Inferior parietal cortex (tissue), 1 donor: ENCODE measurements around the gene CRYBA1.
"Not testable (repeated sequence)": the region's sequence is repeated elsewhere in the genome, so short reads cannot be mapped to it uniquely, and the experiment has no call there.

Experiments
- DNase-seq: peaks from one replicate; pipeline ENCODE4 v3.0.0-alpha.2; 2016; ENCODE audit errors: extremely low spot score

The CRYBA1 gene

GRCh38 chr17:29237476-29238132 lies 9.1 kb upstream of the CRYBA1 start:
- no peak for DNase-seq

DNA sequence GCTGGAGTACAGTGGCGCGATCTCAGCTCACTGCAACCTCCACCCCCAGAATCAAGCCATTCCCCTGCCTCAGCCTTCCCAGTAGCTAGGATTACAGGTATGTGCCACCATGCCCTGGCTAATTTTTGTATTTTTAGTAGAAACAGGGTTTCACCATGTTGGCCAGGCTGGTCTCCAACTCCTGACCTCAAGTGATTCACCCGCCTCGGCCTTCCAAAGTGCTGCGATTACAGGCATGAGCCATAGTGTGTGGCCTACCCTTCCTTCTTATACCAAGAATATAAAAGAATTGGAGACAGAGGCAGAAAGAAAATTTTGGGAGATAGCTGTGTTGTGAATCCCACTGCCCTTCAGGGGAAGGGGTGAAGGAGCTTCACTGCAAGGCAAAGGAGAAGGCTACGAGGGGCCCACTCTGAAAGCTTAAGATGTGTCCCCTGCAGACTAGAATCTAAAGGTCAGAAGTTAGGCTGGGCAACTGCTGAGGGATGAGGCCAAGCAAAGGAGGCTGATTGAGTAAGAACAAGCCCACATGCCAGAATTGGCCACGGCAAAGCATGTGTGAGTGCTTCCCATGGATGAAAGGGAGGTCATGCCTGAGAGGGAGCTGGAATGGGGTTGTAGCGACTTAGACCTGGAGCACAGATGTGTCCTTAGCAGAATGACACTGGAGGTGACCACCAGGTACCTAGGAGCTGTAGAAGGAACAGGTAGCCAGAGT lies 8.4 kb upstream of the CRYBA1 start:
- no peak for DNase-seq

- DNase-seq = no peak
Observed at GRCh38 chr17:29240477-29240876, 6.2 kb upstream of the CRYBA1 start.

DNA sequence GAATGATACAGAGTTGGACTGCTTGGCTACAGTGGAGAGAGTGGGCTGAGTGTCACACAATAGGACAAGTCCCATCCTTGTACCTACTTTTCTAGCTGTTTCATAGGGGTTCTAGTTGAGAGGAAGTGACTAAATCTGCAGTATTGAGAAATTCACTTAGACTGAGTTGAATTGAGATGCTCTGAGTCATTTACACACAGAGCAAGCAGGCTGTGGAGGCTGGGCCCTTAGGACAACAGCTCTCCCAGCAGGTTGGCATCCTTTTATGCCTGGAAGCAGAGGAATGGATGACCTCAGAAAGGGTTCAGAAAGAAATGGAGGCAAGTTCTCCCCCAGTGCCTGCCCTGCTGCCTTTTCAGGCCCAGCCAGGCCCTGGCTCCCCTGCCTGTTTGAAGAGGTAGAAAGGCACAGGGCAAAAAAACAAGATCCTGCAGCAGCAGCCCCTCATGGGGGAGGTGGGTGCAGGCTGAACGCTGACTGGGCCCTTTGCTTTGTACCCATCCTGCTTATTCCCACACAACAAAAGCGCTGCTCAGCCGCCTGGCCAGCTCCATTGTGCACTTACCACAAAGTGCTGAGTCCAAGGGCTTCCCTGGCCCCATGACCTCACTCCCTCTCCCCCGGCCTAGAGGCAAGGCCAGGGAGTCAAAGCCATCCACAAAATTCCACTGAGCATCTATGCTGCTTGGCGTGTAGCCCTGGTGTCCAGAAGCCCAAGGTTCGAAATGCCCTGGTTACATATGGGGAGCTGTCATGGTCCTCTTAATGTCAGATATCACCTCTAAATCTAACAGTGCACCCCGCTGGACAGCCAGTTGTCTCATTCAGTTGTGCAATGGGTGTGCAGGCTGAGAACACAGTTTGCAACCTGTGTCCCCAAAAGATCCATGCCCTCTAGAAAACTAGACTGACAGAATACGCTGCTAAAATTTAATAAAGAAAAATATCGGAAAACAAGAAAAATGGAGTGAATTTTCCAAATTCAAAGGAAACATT lies 5.4 kb upstream of the CRYBA1 start:
- DNase-seq = peak; percentile 39

DNA sequence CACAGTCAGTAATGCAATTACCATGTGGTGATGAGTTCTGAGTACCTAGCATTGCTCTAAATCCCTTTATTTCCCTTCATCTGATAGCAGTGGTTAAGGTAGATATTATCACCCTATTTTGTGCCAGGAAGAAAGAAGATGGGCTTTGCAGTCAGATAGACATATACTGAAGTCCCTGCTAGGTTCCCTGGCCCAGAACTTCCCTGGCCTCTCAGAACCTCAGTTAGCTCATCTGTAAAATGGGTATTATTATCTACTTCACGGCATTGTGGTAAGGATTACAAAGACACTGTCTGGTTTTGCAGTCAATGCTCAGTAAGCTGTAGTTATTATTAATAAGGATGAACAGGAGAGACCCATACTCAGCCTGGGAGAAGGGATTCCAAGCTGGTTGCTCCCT lies 4.6 kb upstream of the CRYBA1 start:
- DNase-seq = no peak

DNA sequence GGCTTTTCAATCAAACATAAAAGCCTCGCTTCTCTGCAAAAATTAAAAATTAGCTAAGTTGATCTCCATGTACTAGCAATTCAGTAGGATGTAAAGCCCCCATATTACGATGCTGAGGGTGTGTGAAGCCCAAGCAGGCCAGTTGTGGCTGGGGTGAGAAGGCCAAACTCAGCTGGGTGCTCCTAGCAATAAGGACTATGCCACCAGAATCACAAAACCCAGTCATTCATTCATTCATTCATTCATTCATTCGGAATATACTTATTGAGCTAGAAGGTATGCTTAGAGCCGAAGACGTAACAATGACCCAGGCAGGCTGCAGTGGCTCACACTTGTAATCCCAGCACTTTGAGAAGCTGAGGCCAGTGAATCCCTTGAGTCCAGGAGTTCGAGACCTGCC lies 3.9 kb upstream of the CRYBA1 start:
- DNase-seq = no peak

GRCh38 chr17:29243792-29244191 lies 2.9 kb upstream of the CRYBA1 start:
- DNase-seq = no peak

DNA sequence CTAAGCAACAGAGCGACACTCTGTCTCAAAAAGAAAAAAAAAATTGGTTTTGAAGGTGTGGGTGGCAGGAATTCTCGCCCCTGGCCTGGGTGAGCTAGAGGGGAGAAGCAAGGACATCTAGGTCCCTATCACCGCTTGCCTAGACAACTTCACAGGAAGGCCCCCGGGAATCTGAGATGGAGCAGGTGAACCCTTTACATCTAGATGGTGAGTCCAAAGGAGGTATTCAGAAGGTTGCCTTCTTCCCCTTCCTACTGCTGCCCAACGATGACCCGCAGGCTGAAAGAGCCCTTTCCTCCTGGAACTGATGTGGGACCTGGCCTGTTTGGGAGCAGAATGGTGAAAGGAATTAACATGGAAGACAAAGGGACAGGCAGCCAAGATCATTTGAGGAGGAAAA lies 1.3 kb upstream of the CRYBA1 start:
- DNase-seq = no peak

GRCh38 chr17:29247219-29247618 lies 560 bp downstream of the CRYBA1 start:
- no peak for DNase-seq

- no peak for DNase-seq
Observed at GRCh38 chr17:29248845-29249244, 2.2 kb downstream of the CRYBA1 start.

GRCh38 chr17:29250666-29251065 lies 4.0 kb downstream of the CRYBA1 start:
- DNase-seq = no peak

DNA sequence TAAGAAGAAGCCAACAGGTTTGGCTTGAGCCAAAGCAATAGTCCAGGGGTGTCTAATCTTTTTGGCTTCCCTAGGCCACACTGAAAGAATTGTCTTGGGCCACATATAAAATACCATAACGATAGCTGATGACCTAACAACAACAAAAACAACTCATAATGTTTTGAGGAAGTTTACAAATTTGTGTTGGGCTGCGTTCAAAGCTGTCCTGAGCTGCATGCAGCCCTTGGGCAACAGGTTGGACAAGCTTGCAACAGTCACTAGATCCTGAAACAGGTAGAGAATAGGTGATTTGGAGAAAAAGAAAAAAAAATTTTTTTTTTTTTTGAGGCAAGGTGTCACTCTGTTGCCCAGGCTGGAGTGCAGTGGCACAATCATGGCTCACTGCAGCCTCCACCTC lies 4.5 kb downstream of the CRYBA1 start:
- DNase-seq = no peak

DNA sequence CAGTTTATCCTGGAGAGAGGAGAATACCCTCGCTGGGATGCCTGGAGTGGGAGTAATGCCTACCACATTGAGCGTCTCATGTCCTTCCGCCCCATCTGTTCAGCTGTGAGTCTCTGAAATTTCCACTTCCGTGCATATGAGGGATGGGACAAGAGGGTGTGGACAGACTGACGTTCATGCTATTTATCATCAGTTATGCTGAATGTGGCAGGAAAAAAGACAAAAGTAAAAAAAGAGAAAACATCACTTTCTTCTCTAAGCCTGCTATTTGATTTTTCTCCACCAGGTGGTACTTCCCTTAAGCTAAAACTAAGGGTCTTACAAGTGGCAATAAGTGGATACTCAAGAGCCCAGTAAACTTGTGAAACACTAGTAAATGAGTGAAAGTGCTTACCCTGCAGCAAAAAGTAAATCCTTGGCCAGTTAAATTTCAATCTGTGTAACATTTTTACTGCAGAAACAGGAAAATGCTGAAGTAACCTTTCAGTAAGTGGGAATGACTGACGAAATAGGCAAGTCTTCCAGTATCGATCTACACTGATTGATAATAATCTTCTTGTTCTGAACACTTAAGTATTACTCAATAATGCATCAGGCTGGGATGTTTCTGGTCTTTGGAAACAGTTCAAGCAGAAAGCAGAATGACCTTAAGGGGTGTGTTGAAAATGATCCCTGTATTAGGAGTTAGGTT lies 5.6 kb downstream of the CRYBA1 start:
- no peak for DNase-seq

GRCh38 chr17:29253037-29253436 lies 6.4 kb downstream of the CRYBA1 start:
- DNase-seq = no peak

DNA sequence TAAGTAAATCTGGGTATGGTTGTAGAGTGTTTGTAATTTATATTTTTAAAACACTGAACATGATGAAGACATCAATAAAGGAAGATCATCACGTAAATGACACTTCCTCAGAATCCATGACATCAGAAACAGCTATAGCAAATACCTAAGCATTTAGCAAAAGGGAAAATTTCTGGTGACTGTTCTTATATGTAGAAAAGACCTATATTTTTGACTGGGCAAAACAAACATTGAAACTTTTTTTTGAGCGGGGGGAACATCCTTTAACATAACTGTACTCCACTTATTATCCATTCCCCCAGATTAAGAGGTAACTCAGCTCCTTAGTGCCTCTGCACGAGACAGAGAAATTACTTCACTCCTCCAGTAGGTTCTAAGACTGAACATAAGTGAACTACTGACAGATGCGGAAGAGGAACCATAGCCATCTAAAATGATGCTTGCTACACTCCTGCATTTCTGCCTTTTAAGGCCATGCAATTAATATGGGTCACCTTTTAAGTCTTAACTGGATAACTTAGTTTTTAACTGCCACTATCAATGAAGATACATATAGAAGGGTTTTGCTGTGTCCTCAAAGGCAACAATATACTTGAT lies 9.4 kb downstream of the CRYBA1 start:
- no peak for DNase-seq

- DNase-seq = no peak
Observed at GRCh38 chr17:29256735-29257466, 10.2 kb downstream of the CRYBA1 start.

DNA sequence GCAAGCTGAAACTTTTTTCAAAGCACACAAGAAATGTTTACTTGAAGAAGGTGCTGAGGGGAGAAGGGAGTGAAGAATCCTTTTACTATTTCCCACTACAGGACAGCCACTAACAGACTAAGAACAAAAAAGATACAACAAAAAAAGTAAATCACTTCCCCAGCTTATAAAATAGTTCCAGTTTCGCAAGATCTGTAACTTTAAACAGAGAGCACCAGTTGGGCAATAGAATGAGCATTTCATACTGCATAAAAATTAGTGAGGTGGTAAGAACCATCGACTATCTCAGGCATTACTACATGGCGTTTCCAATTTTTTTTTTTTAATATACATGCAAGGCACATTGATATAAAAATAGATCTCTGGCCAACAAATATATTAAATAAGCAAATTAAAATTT lies 11.1 kb downstream of the CRYBA1 start:
- no peak for DNase-seq

DNA sequence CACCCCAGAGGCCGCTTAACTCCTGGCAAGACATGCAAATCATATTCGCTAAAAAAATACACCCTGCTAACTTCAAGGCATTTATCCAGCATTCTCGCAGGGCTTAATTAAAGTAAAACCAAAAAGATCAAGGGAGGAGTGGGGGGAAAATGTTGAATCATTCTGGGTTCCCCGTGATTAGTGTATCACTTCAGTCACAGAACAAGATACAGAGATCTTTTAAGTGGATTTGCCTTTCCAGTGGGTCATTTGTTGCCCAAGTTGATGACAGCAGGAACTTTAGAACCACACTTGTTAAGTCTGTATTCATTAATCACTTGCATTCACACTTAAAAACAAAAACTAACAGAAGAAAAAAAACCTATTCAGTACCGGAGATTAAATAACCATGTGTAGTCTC lies 17.3 kb downstream of the CRYBA1 start:
- DNase-seq = no peak

DNA sequence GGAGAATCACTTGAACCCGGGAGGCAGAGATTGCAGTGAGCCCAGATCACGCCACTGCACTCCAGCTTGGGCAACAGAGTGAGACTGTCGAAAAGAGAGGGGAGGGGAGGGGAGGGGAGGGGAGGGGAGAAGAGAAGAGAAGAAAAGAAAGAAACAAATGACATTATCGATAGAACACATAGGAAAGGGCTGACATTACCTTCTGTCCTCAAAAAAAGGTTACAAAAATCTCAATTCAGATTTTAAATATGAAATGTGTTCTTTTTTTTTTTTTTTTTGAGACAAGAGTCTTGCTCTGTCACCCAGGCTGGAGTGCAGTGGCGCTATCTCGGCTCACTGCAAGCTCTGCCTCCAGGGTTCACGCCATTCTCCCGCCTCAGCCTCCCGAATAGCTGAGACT lies 25.3 kb downstream of the CRYBA1 start:
- DNase-seq = not testable (repeated sequence)

DNA sequence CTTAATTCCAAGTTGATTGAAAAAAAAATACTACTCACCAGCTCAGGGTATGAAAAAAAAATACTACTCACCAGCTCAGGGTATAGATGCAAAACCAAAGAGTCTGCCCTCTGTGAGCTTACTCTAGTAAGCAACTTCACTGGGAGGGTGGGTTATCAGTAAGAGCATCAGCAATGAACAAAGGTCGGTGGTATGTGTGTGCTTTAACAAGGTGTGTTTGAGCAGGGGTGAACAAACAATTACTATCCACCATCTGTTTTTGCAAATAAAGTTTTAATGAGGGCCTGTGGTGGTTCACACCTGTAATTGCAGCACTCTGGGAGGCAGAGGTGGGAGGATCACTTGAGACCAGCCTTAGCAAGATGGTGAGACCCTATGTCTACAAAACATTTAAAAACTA lies 27.3 kb downstream of the CRYBA1 start:
- DNase-seq = no peak

- no peak for DNase-seq
Observed at GRCh38 chr17:29278692-29279091, 32.0 kb downstream of the CRYBA1 start.
